ENCODE data around the gene CEACAM20.
"Not testable (repeated sequence)": the region's sequence is repeated elsewhere in the genome, so short reads cannot be mapped to it uniquely, and the experiment has no call there.

CEACAM20 gene

GRCh38 chr19:44548736-44549135, 19.3 kb upstream of the CEACAM20 start:
- DNase-seq (ENCODE audit: low spot score): no peak

DNA sequence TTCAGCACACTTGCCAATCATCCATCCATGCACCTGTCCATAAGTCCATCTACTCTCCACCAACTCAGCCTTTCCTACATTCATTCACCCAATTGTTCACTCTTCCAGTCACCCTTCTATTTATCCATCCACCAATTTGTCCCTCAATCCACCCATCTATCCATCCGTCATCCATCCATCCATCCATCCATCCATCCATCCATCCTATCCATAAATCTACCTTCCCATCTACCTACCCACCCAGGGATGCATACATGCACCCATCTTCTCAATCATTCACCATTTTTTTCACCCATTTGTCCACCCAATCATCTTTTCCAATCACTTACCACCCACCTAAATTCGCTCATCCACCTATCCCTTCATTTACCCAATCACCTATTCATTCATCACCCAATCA, 14.6 kb upstream of the CEACAM20 start:
- DNase-seq (ENCODE audit: low spot score): no peak

DNA sequence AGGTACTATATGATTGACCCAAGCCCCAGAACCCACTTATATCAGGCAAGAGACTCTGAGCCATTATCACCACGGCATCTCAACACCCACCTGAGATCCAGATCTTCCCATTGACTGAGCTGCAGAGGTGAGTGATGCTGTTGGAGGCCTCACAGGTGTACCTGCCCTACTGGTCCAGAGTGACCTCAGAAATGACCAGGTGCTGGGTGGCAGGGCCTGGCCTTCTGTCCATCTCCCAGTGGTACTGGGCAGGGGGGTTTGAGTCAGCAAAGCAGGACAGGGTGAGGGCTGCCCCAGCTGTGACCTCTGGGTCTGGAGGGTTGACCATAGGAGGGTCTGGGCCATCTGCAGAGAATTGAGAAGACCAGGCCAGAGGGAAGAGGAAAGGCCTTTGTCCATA, 13.2 kb upstream of the CEACAM20 start:
- DNase-seq (ENCODE audit: low spot score): no peak

DNA sequence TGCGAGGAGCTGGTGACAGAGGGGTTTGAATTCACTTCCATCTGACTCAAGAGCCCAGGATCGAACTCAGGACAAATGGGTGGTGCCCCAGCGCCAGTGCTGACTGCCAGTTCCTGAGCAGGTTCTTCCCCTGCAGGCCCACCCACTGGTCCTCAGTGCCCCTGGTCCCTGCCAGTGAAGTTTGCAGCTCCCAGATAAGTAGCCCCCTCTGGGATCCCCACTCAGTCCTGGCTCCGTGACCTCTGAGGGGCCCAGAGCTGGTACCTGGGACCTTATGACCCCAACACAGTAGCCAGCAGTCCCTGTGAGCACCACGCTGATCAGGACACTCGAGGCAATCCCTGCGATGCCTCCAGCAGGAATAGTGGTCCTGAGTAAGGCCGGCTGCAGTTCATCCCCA, 11.3 kb upstream of the CEACAM20 start:
- no peak for DNase-seq (ENCODE audit: low spot score)

DNA sequence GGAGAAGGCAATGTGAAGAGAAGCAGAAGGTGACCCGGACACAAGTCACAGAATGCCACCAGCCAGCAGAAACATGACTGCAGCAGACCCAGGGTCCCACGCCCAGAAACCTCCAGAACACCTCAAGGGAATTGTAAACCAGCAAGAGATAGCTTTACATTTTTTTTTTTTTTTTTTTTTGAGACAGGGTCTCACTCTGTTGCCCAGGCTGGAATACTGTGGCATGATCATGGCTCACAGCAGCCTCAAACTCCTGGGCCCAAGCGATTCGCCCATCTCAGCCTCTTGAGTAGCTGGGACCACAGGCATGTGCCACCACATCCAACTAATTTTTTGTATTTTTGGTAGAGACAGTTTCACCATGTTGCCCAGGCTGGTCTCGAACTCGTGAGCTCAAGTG, 10.5 kb upstream of the CEACAM20 start:
- DNase-seq (ENCODE audit: low spot score): no peak

DNA sequence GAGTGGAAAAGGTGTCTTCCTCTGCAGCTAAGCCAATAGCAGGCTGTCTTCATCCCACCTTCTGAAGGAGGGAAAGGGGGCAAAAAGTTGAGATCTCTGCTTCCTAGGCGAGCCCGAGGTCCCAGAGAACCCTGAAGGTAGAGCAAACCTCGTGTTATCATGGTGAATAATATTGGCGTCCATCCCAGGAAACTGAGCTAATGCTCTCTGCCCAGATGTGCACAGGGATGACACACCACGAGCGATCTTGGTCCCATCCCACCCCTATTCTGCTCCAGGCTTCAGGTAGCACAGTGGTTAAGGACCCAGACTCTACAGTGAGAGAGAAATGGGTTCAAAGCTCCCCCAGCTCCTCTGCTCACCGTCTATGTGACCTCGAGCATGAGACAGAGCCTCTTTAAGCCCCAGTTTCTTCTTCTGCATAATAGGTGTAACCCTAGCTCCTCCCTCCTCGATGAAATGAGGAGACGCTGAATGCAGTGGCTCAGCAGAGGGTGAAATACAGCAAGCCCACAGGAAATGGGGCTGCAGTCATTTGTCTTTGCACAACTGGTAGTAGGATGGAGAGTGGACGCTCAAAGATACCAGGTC, 9.9 kb upstream of the CEACAM20 start:
- no peak for DNase-seq (ENCODE audit: low spot score)

- DNase-seq (ENCODE audit: low spot score): not testable (repeated sequence)
These were observed 5.9 kb upstream of the CEACAM20 start for GRCh38 chr19:44535361-44535760.

DNA sequence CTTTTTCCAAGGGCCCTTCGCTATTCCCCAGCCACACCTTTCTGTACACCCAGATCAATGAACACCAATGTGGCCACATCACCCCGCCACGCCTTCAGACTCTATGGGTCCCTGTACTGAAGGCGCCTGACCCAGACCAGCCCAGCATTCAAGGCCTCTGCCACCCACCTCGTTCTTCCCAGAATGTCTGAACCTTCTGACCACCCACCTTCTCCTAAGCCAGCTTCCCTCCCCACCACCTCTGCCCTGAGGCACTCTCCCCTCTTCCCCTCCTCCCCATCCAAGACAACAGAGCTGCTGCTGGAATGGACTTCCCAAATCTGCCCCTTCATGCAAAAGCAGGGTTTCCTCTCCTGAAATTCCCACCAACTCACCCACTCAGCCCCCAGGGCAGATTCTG, 3.3 kb upstream of the CEACAM20 start:
- no peak for DNase-seq (ENCODE audit: low spot score)

GRCh38 chr19:44530777-44531176, 1.3 kb upstream of the CEACAM20 start:
- no peak for DNase-seq (ENCODE audit: low spot score)

DNA sequence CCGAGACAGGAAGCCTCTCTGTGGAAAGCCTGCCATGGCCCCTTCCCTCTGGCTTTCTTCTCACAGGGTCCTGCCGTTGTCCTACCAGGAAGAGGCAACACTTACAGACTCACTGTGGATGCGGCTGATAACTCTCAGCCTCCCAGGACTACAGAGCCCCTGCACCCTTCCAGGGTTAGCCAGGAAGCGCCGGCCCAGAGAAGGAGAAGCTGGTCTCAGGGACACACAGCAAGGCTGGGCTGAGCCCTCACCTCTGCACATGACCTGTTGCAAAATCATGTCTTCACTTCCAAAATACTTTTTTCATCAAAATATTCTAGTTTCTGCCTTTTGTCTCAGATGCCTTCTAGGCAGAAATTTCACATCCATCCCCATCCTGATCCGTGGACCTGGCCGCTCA, 1.9 kb downstream of the CEACAM20 start:
- no peak for DNase-seq (ENCODE audit: low spot score)

GRCh38 chr19:44525721-44526430, 3.6 kb downstream of the CEACAM20 start:
- no peak for DNase-seq (ENCODE audit: low spot score)

DNA sequence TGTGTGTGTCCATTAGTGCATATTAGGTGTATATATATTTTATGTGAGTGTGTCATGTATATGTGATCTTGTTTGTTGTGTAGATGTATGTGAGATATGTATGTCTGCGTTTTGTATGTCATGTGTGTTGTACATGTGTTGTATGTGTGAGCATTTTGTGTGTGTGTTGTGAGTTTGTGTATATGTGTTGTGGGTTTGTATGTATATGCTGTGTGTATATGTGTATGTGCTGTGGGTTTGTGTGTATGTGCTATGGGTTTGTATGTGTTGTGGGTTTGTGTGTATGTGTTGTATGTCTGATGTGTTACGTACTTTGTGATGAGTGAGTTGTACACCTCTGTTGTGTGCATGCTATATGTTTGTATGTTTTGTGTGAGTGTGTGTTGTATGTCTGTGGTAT, 8.1 kb downstream of the CEACAM20 start:
- no peak for DNase-seq (ENCODE audit: low spot score)

- no peak for DNase-seq (ENCODE audit: low spot score)
These were observed 12.3 kb downstream of the CEACAM20 start for GRCh38 chr19:44517146-44517545.

DNA sequence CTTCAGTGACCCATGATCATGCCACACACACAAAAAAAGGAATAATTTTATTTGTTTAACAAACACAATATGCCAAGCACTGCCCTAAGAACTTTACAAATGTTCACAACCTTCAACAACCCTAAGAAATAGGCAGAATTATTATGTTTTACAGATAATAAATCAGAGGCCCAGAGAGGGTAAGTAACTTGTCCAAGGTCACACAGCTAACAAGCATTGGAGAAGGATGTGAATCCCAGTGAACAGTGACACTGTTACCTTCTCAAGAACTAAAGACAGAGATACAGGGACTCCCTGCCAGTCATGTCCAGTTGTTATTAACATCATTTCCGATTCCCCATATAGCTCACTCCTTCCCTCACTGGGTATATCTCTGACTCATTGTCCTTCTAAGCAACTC, 13.6 kb downstream of the CEACAM20 start:
- no peak for DNase-seq (ENCODE audit: low spot score)

- no peak for DNase-seq (ENCODE audit: low spot score)
These were observed 14.4 kb downstream of the CEACAM20 start for GRCh38 chr19:44515031-44515430.

GRCh38 chr19:44512326-44513298, 16.9 kb downstream of the CEACAM20 start:
- no peak for DNase-seq (ENCODE audit: low spot score)

DNA sequence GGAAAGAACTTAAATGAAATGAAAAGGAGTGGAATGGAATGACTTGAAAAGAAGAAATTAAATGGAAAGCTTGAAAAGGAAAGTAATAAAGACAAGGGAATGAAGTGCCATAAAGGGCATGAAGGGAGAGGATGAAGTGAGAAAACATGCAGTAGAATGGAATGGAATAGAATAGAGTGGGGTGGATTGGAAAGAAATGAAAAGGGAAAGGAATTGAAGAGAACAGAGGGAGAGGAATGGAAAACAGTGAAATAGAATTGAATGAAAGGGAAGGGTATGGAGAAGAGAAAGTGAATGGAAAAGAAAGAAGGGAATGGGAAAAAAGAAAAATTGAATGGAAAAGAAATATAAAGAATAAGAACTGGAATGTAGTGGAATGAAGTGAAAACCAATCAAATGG, 20.0 kb downstream of the CEACAM20 start:
- DNase-seq (ENCODE audit: low spot score): no peak

- peak; percentile 94 for DNase-seq (ENCODE audit: low spot score)
These were observed 29.2 kb downstream of the CEACAM20 start, which contains the start of gene ZNF180 for GRCh38 chr19:44499962-44500949. Gene ZNF180 (minus strand): TSS chr19:44500522. CDS start chr19:44497334, 3,188 bp downstream.

GRCh38 chr19:44499559-44499958, 29.9 kb downstream of the CEACAM20 start:
- DNase-seq (ENCODE audit: low spot score): no peak

DNA sequence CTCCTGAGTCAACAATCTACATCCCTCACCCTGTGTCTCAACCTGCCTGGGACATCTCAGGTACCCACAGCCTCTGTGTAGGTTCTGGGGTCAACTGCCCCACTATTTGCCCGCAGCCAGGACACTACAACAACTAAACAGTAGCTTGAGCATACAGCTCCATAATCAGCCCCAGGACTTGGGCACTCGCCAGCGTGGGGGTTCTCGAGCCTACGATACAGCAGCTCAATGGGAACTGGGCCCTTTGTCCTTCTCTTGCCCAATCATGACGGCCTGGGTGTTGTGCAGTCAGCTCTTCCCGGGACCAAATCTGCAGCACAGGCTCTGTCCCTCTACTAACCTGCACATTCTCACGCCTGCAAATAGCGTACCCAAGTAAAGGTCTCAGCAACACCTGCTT, 30.5 kb downstream of the CEACAM20 start:
- DNase-seq (ENCODE audit: low spot score): no peak

DNA sequence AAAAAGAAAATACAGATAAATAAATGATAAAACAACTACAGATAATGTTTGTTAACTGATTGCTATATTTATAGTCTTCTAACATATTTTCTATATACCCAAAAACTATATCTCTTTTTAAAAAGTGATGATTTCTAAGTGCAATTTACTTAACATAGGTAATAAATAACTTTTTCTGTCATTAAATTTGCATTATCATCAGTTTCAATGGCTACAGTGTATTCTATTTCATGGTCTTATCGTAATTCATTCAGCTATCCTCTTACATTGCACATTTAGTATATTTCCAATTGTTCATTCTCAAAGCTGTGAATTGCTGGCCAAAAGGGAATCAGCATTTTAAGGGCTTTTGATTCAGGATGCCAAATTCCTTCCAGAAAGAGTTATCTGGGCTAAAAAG, 32.8 kb downstream of the CEACAM20 start:
- DNase-seq (ENCODE audit: low spot score): no peak
